HCT116 (cell line): ENCODE results near the gene TMEM156. TPM values are rescaled to one million over a fixed set of nuclear protein-coding genes. Genes with fewer than 3 reads are reported as not detected.

Experiments used
- ATAC-seq: fragments of 200-7000 bp; cut with Tn5 transposase; 2 replicates; pipeline ENCODE4 v1.9.1; 2020; ENCODE audit warnings: mild to moderate bottlenecking, moderate library complexity
- BruUV-seq: library from RNA; stranded (reverse); fragments of 400-500 nt; replicated peaks from 2 replicates; lab custom pipeline; 2021; lab: Mats Ljungman, UMichigan
- CTCF ChIA-PET: fragments of 300-600 bp; sonication (Branson Sonifier 250); formaldehyde crosslinking; loops from one replicate; lab custom pipeline; 2021; ENCODE audit warnings: antibody characterized with exemption; lab: Charles Lee
- POLR2A ChIA-PET: fragments of 300-600, 350-600 bp; sonication (Branson Sonifier 250); formaldehyde crosslinking; loops from one replicate; lab custom pipeline; 2021; ENCODE audit warnings: antibody characterized with exemption; lab: Charles Lee
- RAD21 ChIA-PET, 2 experiments: fragments of 300-600 bp; sonication (Branson Sonifier 250); formaldehyde crosslinking; loops; one replicate each; lab custom pipeline; 2023; ENCODE audit warnings: low total read pairs in 2 of 2; ENCODE audit not compliant: uncharacterized antibody in 2 of 2, unreplicated experiment in 2 of 2, low non-redundant PET in 1 of 2; lab: Charles Lee
- DNase-seq: peaks from one replicate; pipeline ENCODE4 v3.0.0-alpha.2; 2010; ENCODE audit warnings: low read depth, low spot score
- H2AFZ ChIP-seq: fragments of 200-600 bp; shearing (Covaris generic), sonication (generic); 2 replicates; pipeline ENCODE4 v1.6.1; 2017; ENCODE audit warnings: low read depth, mixed run types, mixed read lengths, antibody characterized with exemption, low read length; ENCODE audit not compliant: poor library complexity, severe bottlenecking
- H3K27ac ChIP-seq: 2 replicates; pipeline ENCODE4 v1.5.1; 2012; ENCODE audit warnings: low read depth, low read length
- H3K27me3 ChIP-seq: fragments of 200-600 bp; sonication (generic); 2 replicates; pipeline ENCODE4 v1.6.1; 2016; ENCODE audit warnings: mixed run types, low read length, mixed read lengths; ENCODE audit not compliant: insufficient read depth
- H3K36me3 ChIP-seq, 2 experiments: fragments of 200-500 bp in 1 of 2; fragments of 200-600 bp in 1 of 2; sonication (Bioruptor generic) in 1 of 2; sonication (generic) in 1 of 2; 2 replicates each; pipeline versions ENCODE4 v1.5.1 to v1.6.1; 2014 to 2016; ENCODE audit warnings: low read length in 2 of 2, inconsistent platforms in 1 of 2, mixed read lengths in 1 of 2, mixed run types in 1 of 2; ENCODE audit not compliant: insufficient read depth in 2 of 2, control insufficient read depth in 1 of 2
- H3K4me1 ChIP-seq, 2 experiments: fragments of 200-600 bp in 1 of 2; sonication (generic) in 1 of 2; 2 replicates each; pipeline versions ENCODE4 v1.5.1 to v1.6.1; 2012 to 2017; ENCODE audit warnings: low read length in 2 of 2, inconsistent platforms in 1 of 2, mild to moderate bottlenecking in 1 of 2, mixed read lengths in 1 of 2, mixed run types in 1 of 2, moderate library complexity in 1 of 2; ENCODE audit not compliant: insufficient read depth in 2 of 2, control insufficient read depth in 1 of 2
- H3K4me2 ChIP-seq: fragments of 200-600 bp; sonication (generic); 2 replicates; pipeline ENCODE4 v1.6.1; 2017; ENCODE audit warnings: mixed run types, low read length, mixed read lengths
- H3K4me3 ChIP-seq, 2 experiments: fragments of 200-600 bp in 1 of 2; sonication (generic) in 1 of 2; replicated peaks in 1 of 2; 2 replicates each; pipeline ENCODE4 v1.5.1; 2011 to 2016; ENCODE audit warnings: low read length in 2 of 2, control low read depth in 1 of 2, low read depth in 1 of 2, mild to moderate bottlenecking in 1 of 2, mixed read lengths in 1 of 2, mixed run types in 1 of 2
- H3K79me2 ChIP-seq: fragments of 200-600 bp; sonication (generic); 2 replicates; pipeline ENCODE4 v1.6.1; 2017; ENCODE audit warnings: mild to moderate bottlenecking, mixed run types, low read length, moderate library complexity, mixed read lengths; ENCODE audit not compliant: insufficient read depth
- H3K9ac ChIP-seq: fragments of 200-600 bp; sonication (generic); 2 replicates; pipeline ENCODE4 v1.6.1; 2016; ENCODE audit warnings: low read length, mixed read lengths
- H3K9me2 ChIP-seq: fragments of 200-600 bp; sonication (generic), shearing (Covaris generic); 2 replicates; pipeline ENCODE4 v1.6.1; 2017; ENCODE audit warnings: mixed run types, mild to moderate bottlenecking, moderate library complexity; ENCODE audit not compliant: insufficient read depth
- H3K9me3 ChIP-seq, 2 experiments: fragments of 200-500 bp in 1 of 2; fragments of 200-600 bp in 1 of 2; sonication (Bioruptor generic) in 1 of 2; sonication (generic) in 1 of 2; 2 replicates each; pipeline ENCODE4 v1.6.1; 2014 to 2017; ENCODE audit warnings: low read length in 2 of 2, mixed read lengths in 2 of 2, inconsistent platforms in 1 of 2, low read depth in 1 of 2, mild to moderate bottlenecking in 1 of 2, mixed run types in 1 of 2, moderate library complexity in 1 of 2; ENCODE audit not compliant: control insufficient read depth in 1 of 2, insufficient read depth in 1 of 2
- H4K20me1 ChIP-seq: fragments of 200-600 bp; sonication (generic), shearing (Covaris generic); 2 replicates; pipeline ENCODE4 v1.6.1; 2017; ENCODE audit warnings: mixed run types, mild to moderate bottlenecking, moderate library complexity; ENCODE audit not compliant: insufficient read depth
- CBX3 ChIP-seq: IDR thresholded peaks from 2 replicates; pipeline ENCODE4 v1.6.1; 2012; ENCODE audit warnings: low read depth
- CEBPB ChIP-seq: IDR thresholded peaks from 2 replicates; pipeline ENCODE4 v1.6.1; 2012; ENCODE audit warnings: low read depth
- ELF1 ChIP-seq: IDR thresholded peaks from 2 replicates; pipeline ENCODE4 v1.6.1; 2012; ENCODE audit warnings: low read depth, borderline replicate concordance
- EZH2phosphoT487 ChIP-seq: fragments of 200-600 bp; IDR thresholded peaks from 2 replicates; pipeline ENCODE4 v1.6.1; 2018; ENCODE audit warnings: antibody characterized with exemption, borderline replicate concordance
- JUND ChIP-seq: IDR thresholded peaks from 2 replicates; pipeline ENCODE4 v1.6.1; 2012
- POLR2A ChIP-seq: IDR thresholded peaks from 2 replicates; pipeline ENCODE4 v1.7.0; 2011; ENCODE audit warnings: borderline replicate concordance; ENCODE audit not compliant: insufficient read depth, insufficient read length; ENCODE audit errors: extremely low read depth
- RAD21 ChIP-seq: IDR thresholded peaks from 2 replicates; pipeline ENCODE4 v1.6.1; 2012; ENCODE audit warnings: low read depth, mild to moderate bottlenecking
- REST ChIP-seq: IDR thresholded peaks from 2 replicates; pipeline ENCODE4 v1.6.1; 2012; ENCODE audit warnings: low read depth
- SIN3A ChIP-seq: IDR thresholded peaks from 2 replicates; pipeline ENCODE4 v1.6.1; 2012; ENCODE audit warnings: low read depth
- SRF ChIP-seq: IDR thresholded peaks from 2 replicates; pipeline ENCODE4 v1.6.1; 2012; ENCODE audit warnings: low read depth
- YY1 ChIP-seq: IDR thresholded peaks from 2 replicates; pipeline ENCODE4 v1.6.1; 2011; ENCODE audit warnings: low read length, low read depth, moderate library complexity, mild to moderate bottlenecking; ENCODE audit not compliant: insufficient replicate concordance; ENCODE audit errors: extremely low read depth
- ZBTB33 ChIP-seq: IDR thresholded peaks from 2 replicates; pipeline ENCODE4 v1.6.1; 2011; ENCODE audit warnings: mild to moderate bottlenecking, low read length, moderate library complexity; ENCODE audit not compliant: insufficient replicate concordance; ENCODE audit errors: extremely low read depth
- ZFX ChIP-seq: fragments of 450-650 bp; IDR thresholded peaks from 2 replicates; pipeline ENCODE4 v1.6.1; 2017
- ZNF274 ChIP-seq: fragments of 200-500 bp; sonication (Bioruptor generic); IDR thresholded peaks from 2 replicates; pipeline ENCODE4 v1.6.1; 2014; ENCODE audit warnings: mild to moderate bottlenecking, low read depth, low read length, inconsistent platforms
- intact Hi-C: fragments of 100-400 bp; cut with micrococcal nuclease; formaldehyde crosslinking; loops from 2 replicates; pipeline ENCODE4 v1.10.0; 2022
- total RNA-seq: library from RNA; stranded (reverse); gene quantifications from one replicate; pipeline ENCODE4 v1.2.1, GENCODE V29; 2021; ENCODE audit not compliant: unreplicated experiment
- TF ChIP-seq, protein P1 (sequence below): IDR thresholded peaks from 2 replicates; pipeline ENCODE4 v1.6.1; 2012

TMEM156 gene
- total RNA-seq, 1 experiment from 2014 or later: 0.22 TPM

DNA sequence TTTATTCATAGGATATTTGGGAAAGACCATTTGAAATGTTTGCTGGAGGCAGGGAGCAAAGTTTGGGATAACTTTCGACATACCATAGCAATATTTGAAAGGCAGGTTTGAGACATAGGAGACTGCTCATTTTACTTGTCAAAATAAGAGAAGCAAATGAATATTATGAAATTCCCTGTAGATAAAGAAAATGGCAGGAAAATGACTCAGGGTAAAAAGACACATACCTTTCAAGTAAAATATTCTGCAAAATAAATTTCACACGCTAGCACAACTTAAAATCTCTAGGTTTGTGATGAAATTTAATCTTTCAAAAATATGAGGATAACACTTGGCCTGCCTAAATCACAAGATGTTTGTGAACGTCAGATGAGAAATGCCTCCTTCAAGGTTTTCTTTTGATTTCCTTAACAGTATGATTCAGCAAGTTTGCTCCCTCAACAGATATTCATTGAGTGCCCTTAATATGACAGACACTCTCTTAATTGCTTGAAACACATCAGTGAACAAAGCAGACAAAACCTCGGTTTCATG, 6.6 kb downstream of the TMEM156 start:
- Histone ChIP-seq H3K27me3 (no peaks in the 10 kb centered on the region), H3K36me3 (no peaks in the 10 kb centered on the region), H3K4me2 (peak overlapping the region; percentile 43), H3K4me3 (no peak overlapping the region), H3K79me2 (no peaks in the 10 kb centered on the region), H3K9me3 (no peaks in the 10 kb centered on the region), H3K9ac (no peak overlapping the region)
- ChIA-PET RAD21 (no interaction called here), CTCF (no interaction called here)
- intact Hi-C loops: no loop called here
- DNase-seq: no peak
- no TSS peak for BruUV-seq
- no peak for TF ChIP-seq ZFX
- TF ChIP-seq, all 23 proteins: peak for 0
- Histone ChIP-seq H4K20me1 (no peaks in the 10 kb centered on the region), H3K27ac (no peak overlapping the region), H3K4me1 (peaks cover 0 to 4% of the 10 kb centered on the region in 2 experiments; a peak in 1 of 4 replicates), H2AFZ (peak overlapping the region; percentile 70), H3K9me2 (no peaks in the 10 kb centered on the region)
- POLR2A ChIA-PET: no interaction called here
- ATAC-seq: no peak

DNA sequence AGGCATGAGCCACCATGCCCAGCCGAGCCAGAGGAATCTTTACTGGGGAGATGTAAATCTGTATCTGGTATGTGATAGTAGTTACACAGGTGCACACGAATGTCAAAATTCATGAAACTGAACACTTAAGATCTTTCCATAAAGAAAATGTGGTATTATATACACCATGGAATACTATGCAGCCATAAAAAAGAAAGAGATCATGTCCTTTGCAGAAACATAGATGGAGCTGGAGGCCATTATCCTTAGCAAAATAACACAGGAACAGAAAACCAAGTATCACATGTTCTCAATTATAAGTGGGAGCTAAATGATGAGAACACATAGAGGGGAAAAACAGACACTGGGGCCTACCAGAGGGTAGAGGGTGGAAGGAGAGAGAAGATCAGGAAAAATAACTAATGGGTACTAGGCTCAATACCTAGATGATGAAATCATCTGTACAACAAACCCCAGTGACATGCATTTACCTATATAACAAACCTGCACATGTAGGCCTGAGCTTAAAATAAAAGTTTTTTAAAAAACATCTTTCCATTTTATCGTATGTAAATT, 7.8 kb downstream of the TMEM156 start:
- ChIA-PET POLR2A (interaction anchor here (0.7 kb wide), 1 partner anchor 435 kb away, joined by 5 read pairs; the partner anchor contains the start of genes LIAS and RPL9), CTCF (no interaction called here), RAD21 (interaction anchor here in 1 of 2 experiments (0.7 kb wide), 1 partner anchor 111 kb away, joined by 3 read pairs; no protein-coding TSS in a partner anchor)
- intact Hi-C loops: no loop called here
- BruUV-seq: no TSS peak
- Histone ChIP-seq H3K9me2 (no peaks in the 10 kb centered on the region), H3K4me1 (peaks cover 0 to 4% of the 10 kb centered on the region in 2 experiments; a peak in 1 of 4 replicates), H3K36me3 (no peaks in the 10 kb centered on the region), H3K9me3 (no peaks in the 10 kb centered on the region), H3K4me3 (no peak overlapping the region), H4K20me1 (no peaks in the 10 kb centered on the region), H2AFZ (peak overlapping the region; percentile 41), H3K79me2 (no peaks in the 10 kb centered on the region), H3K4me2 (peak overlapping the region; percentile 43; the same call in 1 of the 2 replicates), H3K27me3 (no peaks in the 10 kb centered on the region), H3K9ac (no peak overlapping the region), H3K27ac (no peak overlapping the region)
- DNase-seq (no peak), ATAC-seq (no peak)
- TF ChIP-seq RAD21: no peak
- no peak for TF ChIP-seq CEBPB
- TF ChIP-seq ZFX: no peak
- no peak for TF ChIP-seq ZBTB33
- no peak for TF ChIP-seq ZNF274
- TF ChIP-seq POLR2A: no peak
- TF ChIP-seq, protein P1, sequence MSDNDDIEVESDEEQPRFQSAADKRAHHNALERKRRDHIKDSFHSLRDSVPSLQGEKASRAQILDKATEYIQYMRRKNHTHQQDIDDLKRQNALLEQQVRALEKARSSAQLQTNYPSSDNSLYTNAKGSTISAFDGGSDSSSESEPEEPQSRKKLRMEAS: no peak
- no peak for TF ChIP-seq ELF1
- TF ChIP-seq EZH2phosphoT487: no peak
- TF ChIP-seq YY1: no peak
- TF ChIP-seq JUND: no peak
- TF ChIP-seq SIN3A: no peak
- TF ChIP-seq SRF: no peak
- no peak for TF ChIP-seq CBX3
- TF ChIP-seq REST: no peak
